NB4 (cell line): ENCODE measurements around the gene SUN2.

Source experiments
- CTCF ChIP-seq: IDR thresholded peaks from one replicate; pipeline ENCODE4 v1.5.1; 2012; ENCODE audit warnings: low read depth, low read length
- MAX ChIP-seq: IDR thresholded peaks from 2 replicates; pipeline ENCODE4 v1.6.1; 2011; ENCODE audit warnings: low read depth, low read length
- MYC ChIP-seq: IDR thresholded peaks from 2 replicates; pipeline ENCODE4 v1.6.1; 2011; ENCODE audit warnings: low read depth, low read length
- POLR2A ChIP-seq: IDR thresholded peaks from 2 replicates; pipeline ENCODE4 v1.6.1; 2011; ENCODE audit warnings: mild to moderate bottlenecking; ENCODE audit not compliant: insufficient read length; ENCODE audit errors: extremely low read depth

- TF ChIP-seq MYC (no peak), MAX (no peak), CTCF (no peak), POLR2A (no peak)
Measured at GRCh38 chr22:38721551-38721950, 34.2 kb downstream of the SUN2 start.
